ENCODE data around the gene REPS1.

REPS1 gene

DNA sequence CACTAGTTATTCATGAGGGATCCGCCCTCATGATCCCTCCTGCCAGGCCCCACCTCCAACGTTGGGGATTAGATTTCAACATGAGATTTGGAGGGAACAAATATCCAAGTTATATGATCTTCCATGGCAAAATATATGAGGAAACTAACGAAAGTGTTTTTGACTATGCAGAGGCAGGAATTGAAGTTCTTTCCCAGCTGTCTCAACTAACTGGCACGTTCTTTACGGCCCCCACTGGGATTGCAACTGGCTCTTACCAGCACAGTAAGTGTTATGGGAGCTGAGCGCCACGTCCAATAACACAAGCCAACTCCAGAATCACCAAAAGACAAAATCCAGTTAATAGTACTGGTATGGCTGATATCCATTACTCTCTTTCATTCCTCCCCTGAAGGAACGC is 125.6 kb downstream of the REPS1 start:
- no peak for FAIRE-seq
- no peak for DNase-seq (ENCODE audit: low spot score)

DNA sequence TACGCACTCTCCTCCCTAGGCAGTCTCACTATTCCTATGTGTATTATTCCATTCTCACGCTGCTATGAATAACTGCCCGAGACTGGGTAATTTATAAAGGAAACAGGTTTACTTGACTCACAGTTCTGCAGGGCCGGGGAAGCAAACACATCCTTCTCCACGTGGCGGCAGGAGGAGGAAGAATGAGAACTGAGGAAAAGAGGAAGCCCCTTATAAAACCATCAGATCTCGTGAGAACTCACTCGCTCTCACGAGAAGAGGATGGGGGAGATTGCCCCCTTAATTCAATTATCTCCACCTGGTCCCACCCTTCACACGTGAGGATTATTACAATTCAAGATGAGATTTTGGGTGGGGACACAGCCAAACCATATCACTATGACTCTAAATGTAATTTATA is 130.3 kb downstream of the REPS1 start:
- FAIRE-seq (no peak), DNase-seq (ENCODE audit: low spot score) (no peak)

DNA sequence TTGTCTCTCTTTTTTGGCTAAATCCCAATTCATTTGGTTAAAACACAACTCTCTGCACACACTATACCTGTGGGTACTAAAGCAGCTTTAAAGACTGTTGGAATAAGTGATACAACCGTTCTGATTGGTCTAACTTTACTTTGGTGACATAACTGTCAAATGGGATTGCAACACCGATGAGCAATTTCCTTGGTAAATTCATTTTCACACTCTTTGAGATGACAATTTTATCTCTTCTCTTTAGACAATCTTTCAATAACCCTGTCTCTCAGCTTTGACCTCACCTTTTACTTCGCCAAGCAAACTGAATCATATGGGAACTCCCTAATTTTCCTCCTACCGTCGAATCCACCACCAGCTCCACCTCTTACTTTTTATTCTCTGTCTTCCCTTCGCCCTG is 131.4 kb downstream of the REPS1 start:
- no peak for DNase-seq (ENCODE audit: low spot score)
- FAIRE-seq = no peak
